Bronchial epithelial cell (primary cell): ENCODE data around the gene TCF3. TPM values are rescaled to one million over a fixed set of nuclear protein-coding genes. Genes with fewer than 3 reads are reported as not detected.
"Not testable (repeated sequence)": the region's sequence is repeated elsewhere in the genome, so short reads cannot be mapped to it uniquely, and the experiment has no call there.

Experiments used
- DNase-seq: peaks from one replicate; pipeline ENCODE4 v3.0.0-alpha.2; 2010; ENCODE audit warnings: low read depth
- FAIRE-seq: peaks from 2 replicates; lab custom pipeline; 2011; peaks lifted over from hg19 to GRCh38; lab: Jason Lieb, UNC
- H3K27me3 ChIP-seq: 2 replicates; pipeline ENCODE4 v1.5.1; 2011; ENCODE audit warnings: low read length; ENCODE audit not compliant: control insufficient read depth, insufficient read depth
- H3K36me3 ChIP-seq: 2 replicates; pipeline ENCODE4 v1.5.1; 2011; ENCODE audit warnings: low read length; ENCODE audit not compliant: control insufficient read depth, insufficient read depth
- H3K4me3 ChIP-seq: 2 replicates; pipeline ENCODE4 v1.5.1; 2011; ENCODE audit warnings: mild to moderate bottlenecking, low read depth, low read length, control low read depth
- total RNA-seq: library from RNA; depleted of rRNA; stranded (reverse); fragments of >200 nt; gene quantifications from 2 replicates; pipeline ENCODE4 v1.2.1, GENCODE V29; 2014
- TF ChIP-seq, protein P1 (sequence below): IDR thresholded peaks from 2 replicates; pipeline ENCODE4 v1.5.1; 2011; ENCODE audit warnings: mild to moderate bottlenecking, moderate library complexity, low read length, control low read depth, inconsistent platforms; ENCODE audit not compliant: insufficient read depth, severe bottlenecking

Gene TCF3
- total RNA-seq, 1 donor from 2014 or later, result 68.2 TPM

DNA sequence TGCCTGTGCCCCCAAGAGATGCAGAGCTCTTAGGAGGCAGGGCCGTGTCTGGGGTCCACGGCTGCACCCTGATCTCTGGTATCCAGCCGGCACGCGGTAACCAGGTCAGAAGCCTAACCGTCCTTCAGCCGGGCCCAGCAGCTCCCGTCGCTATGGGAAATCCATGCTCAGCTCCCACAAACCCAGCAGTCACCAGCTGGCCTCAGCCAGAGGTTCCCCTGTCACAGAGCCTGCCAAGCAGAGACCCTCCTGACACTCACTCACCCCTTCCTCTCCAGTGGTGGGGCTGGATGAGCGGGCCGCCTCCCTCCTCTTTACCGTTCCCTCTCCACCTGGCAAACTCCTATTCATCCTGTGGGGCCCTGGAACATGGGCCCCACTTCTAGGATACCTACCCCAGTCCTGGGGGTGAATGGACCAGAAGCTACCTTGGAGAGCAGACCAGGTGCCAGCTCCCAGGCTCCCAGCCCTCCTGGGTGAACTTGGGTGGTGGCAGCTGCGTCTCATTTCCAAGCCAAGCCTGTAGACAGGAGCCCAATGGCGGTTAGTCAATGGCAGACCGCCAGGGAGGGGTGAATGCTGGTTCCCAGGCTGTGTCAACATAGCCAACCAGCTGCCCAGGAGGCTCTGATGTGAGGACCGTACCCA lies 21.4 kb upstream of the TCF3 start:
- Histone ChIP-seq H3K4me3 (no peak overlapping the region), H3K27me3 (peaks cover 15% of the 10 kb centered on the region), H3K36me3 (no peaks in the 10 kb centered on the region)
- TF ChIP-seq, protein P1, sequence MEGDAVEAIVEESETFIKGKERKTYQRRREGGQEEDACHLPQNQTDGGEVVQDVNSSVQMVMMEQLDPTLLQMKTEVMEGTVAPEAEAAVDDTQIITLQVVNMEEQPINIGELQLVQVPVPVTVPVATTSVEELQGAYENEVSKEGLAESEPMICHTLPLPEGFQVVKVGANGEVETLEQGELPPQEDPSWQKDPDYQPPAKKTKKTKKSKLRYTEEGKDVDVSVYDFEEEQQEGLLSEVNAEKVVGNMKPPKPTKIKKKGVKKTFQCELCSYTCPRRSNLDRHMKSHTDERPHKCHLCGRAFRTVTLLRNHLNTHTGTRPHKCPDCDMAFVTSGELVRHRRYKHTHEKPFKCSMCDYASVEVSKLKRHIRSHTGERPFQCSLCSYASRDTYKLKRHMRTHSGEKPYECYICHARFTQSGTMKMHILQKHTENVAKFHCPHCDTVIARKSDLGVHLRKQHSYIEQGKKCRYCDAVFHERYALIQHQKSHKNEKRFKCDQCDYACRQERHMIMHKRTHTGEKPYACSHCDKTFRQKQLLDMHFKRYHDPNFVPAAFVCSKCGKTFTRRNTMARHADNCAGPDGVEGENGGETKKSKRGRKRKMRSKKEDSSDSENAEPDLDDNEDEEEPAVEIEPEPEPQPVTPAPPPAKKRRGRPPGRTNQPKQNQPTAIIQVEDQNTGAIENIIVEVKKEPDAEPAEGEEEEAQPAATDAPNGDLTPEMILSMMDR, result no peak
- no peak for FAIRE-seq
- no peak for DNase-seq

DNA sequence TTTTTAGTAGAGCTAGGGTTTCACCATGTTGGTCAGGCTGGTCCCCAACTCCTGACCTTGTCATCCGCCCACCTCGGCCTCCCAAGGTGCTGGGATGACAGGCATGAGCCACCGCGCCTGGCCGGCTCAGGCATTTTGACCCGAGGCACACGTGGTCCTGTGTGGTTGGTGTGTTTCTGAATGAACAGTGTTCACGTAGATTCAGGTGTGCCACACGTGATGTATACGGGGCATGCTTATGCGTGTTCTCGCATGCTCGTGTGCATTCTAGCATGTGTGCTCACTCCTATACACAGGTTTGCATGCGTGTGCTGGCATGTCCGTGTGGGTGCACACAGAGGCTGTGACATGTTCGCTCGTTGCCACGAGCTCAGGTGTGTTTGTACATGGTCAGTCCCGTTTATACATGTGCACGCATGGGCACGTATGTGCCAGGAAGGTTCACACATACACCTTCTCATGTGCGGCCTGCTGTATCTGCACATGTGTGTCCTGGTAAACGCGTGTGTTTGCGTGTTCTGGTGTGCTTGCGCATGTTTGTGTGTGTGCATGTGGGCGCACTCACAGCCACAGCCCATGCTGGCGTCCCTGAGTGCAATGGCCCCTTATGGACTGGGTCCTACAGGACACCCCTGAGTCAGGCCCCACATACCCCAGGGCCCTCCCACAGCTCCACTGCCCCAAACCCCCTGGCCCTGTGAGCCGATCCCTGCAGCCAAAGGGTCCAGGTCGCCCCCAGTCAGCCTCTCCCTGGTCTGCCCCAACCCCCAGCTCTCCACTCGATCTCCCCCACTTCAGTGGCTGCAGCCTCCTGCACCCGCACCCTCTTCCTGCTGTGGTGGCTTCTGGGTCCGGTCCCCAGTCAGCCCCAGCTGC lies 20.6 kb upstream of the TCF3 start:
- Histone ChIP-seq H3K4me3 (no peak overlapping the region), H3K36me3 (no peaks in the 10 kb centered on the region), H3K27me3 (peaks cover 19% of the 10 kb centered on the region)
- DNase-seq (no peak), FAIRE-seq (peak; percentile 79)
- TF ChIP-seq, protein P1, result no peak

DNA sequence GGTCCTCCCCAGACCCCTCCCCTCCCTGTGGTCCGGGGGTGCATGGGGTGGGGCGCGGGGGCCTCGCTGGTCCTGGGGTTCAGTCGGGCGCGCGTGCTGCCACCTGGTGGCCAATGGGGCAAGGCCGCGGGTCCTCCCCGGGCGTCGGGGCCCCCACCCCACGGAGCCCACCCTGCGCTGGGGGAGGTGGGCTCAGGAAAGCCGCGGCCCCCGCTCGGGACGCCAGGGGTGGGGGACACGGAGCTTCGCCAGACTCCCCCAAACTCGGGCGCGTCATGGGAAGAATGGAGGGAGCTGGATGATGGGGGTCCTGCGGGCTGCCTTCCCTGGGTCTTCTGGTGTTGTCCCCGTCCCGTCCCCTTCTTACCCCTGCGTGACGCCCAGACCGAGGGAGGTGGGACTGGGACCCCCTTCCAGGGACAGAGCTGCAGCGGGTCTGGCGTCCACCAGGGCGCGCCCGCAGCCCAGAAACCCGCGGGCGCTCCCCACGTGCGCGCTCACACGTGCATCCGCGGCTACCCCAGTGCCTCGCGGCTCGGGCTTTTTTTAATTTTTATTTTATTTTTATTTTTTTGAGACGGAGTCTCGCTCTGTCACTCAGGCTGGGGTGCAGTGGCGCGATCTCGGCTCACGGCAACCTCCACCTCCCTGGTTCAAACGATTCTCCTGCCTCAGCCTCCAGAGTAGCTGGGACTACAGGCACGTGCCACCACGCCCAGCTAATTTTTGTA lies 19.8 kb upstream of the TCF3 start:
- peaks cover 17% of the 10 kb centered on the region for H3K27me3 ChIP-seq
- FAIRE-seq, result no peak
- TF ChIP-seq, protein P1, result peak; percentile 83
- no peak for DNase-seq
- no peaks in the 10 kb centered on the region for H3K36me3 ChIP-seq
- peak overlapping the region; percentile 18 for H3K4me3 ChIP-seq

DNA sequence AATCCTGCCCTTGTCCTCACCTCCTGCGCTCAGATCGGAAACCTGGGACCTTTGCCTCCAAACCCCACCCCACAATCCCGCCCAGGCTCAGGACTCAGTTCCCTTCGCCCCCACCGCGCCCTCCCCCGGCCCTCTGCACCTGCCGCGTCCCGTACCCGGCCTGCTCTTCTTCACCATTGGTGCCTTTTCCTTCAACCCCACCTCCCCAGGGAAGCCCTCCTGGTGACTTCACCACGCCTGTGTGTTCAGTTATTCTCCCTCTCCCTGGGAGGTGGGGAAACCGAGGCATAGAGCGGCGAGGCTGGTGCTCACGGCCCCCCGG lies 19.3 kb upstream of the TCF3 start:
- no peak for DNase-seq
- no peaks in the 10 kb centered on the region for H3K36me3 ChIP-seq
- TF ChIP-seq, protein P1, result no peak
- H3K4me3 ChIP-seq, result no peak overlapping the region
- peaks cover 17% of the 10 kb centered on the region for H3K27me3 ChIP-seq
- FAIRE-seq, result no peak

DNA sequence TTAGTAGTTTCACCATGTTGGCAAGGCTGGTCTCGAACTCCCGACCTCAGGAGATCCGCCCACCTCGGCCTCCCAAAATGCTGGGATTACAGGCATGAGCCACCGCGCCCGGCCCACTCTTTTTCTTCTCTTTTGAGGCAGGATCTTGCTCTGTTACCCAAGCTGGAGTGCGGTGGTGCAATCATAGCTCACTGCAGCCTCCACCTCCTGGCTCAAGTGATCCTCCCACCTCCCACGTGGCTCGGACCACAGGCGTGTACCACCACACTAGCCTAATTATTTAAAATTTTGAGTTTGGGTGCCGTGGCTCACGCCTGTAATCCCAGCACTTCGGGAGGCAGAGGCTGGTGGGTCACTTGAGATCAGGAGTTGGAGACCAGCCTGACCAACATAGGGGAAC lies 18.3 kb upstream of the TCF3 start:
- H3K4me3 ChIP-seq, FAIRE-seq, H3K36me3 ChIP-seq, DNase-seq: not testable (repeated sequence)
- peaks cover 14% of the 10 kb centered on the region for H3K27me3 ChIP-seq
